Measurements from ENCODE around the gene PRR36. TPM values are rescaled to one million over a fixed set of nuclear protein-coding genes. Genes with fewer than 3 reads are reported as not detected.
"Not testable (repeated sequence)": the region's sequence is repeated elsewhere in the genome, so short reads cannot be mapped to it uniquely, and the experiment has no call there.

Gene PRR36
- total RNA-seq: not detected in 2 replicates

GRCh38 chr19:7874076-7874896 lies at the start of gene PRR36:
PRR36 (minus strand) TSS chr19:7874390; CDS start chr19:7873689, 701 bp downstream.
- peak; percentile 60 for DNase-seq

GRCh38 chr19:7923295-7924191 lies 49.4 kb upstream of the PRR36 start:
- DNase-seq: no peak

GRCh38 chr19:7922836-7923195 lies 48.6 kb upstream of the PRR36 start:
- DNase-seq: no peak

GRCh38 chr19:7921967-7922835 lies 48.0 kb upstream of the PRR36 start:
- no peak for DNase-seq

- DNase-seq: no peak
Measured at GRCh38 chr19:7921302-7921966, 47.2 kb upstream of the PRR36 start.

GRCh38 chr19:7920519-7921301 lies 46.5 kb upstream of the PRR36 start:
- peak; percentile 99 for DNase-seq

- DNase-seq: peak; percentile 95
Measured at GRCh38 chr19:7919610-7920518, 45.7 kb upstream of the PRR36 start, which contains the start of gene SNAPC2. SNAPC2 (plus strand) TSS chr19:7920338; CDS start chr19:7920367, 29 bp downstream.

- no peak for DNase-seq
Measured at GRCh38 chr19:7918615-7919421, 44.6 kb upstream of the PRR36 start.

GRCh38 chr19:7918062-7918614 lies 43.9 kb upstream of the PRR36 start:
- DNase-seq: not testable (repeated sequence)

GRCh38 chr19:7917267-7918061 lies 43.3 kb upstream of the PRR36 start:
- DNase-seq: peak; percentile 72

- no peak for DNase-seq
Measured at GRCh38 chr19:7916955-7917266, 42.7 kb upstream of the PRR36 start.

GRCh38 chr19:7916103-7916954 lies 42.1 kb upstream of the PRR36 start:
- DNase-seq: no peak

- no peak for DNase-seq
Measured at GRCh38 chr19:7915250-7916102, 41.3 kb upstream of the PRR36 start.

- DNase-seq: no peak
Measured at GRCh38 chr19:7914598-7915045, 40.4 kb upstream of the PRR36 start, which contains the start of gene TGFBR3L. TGFBR3L (plus strand) TSS chr19:7914830.

- no peak for DNase-seq
Measured at GRCh38 chr19:7914099-7914498, 39.9 kb upstream of the PRR36 start.

- DNase-seq: no peak
Measured at GRCh38 chr19:7913652-7914051, 39.5 kb upstream of the PRR36 start.

Measured in dermis blood vessel endothelial cell (primary cell).